SK-N-SH treated with all-trans-retinoic acid at 6 μM for 48 hours (cell line): ENCODE results near the gene MRPS34.

Experiments used
- ATAC-seq: fragments of 200-7000 bp; cut with Tn5 transposase; 3 replicates; pipeline ENCODE4 v1.9.1; 2020; ENCODE audit warnings: mild to moderate bottlenecking, moderate library complexity
- ARNTL ChIP-seq: fragments of 450-650 bp; formaldehyde crosslinking; IDR thresholded peaks from 2 replicates; pipeline ENCODE4 v1.5.0; 2020; ENCODE audit warnings: low read depth, mild to moderate bottlenecking, moderate library complexity, borderline replicate concordance
- BACH2 ChIP-seq: fragments of 250-450 bp; sonication (Bioruptor Pico); IDR thresholded peaks from 2 replicates; pipeline ENCODE4 v1.9.0; 2021; ENCODE audit warnings: mild to moderate bottlenecking, borderline replicate concordance
- CSDC2 ChIP-seq: fragments of 250-450 bp; sonication (Bioruptor Pico); IDR thresholded peaks from 2 replicates; pipeline ENCODE4 v1.5.0; 2020; ENCODE audit warnings: mild to moderate bottlenecking, moderate library complexity
- ESRRG ChIP-seq: fragments of 250-450 bp; sonication (Bioruptor Pico); IDR thresholded peaks from 2 replicates; pipeline ENCODE4 v1.6.1; 2021; ENCODE audit warnings: mild to moderate bottlenecking
- GLIS3 ChIP-seq: fragments of 250-450 bp; sonication (Bioruptor Pico); IDR thresholded peaks from 2 replicates; pipeline ENCODE4 v1.5.0; 2020; ENCODE audit warnings: mild to moderate bottlenecking, moderate library complexity
- ISL1 ChIP-seq: fragments of 250-450 bp; sonication (Bioruptor Pico); IDR thresholded peaks from 2 replicates; pipeline ENCODE4 v2.1.2; 2022; ENCODE audit warnings: mild to moderate bottlenecking, moderate library complexity
- OSR1 ChIP-seq: fragments of 250-450 bp; sonication (Bioruptor Pico); IDR thresholded peaks from 2 replicates; pipeline ENCODE4 v1.8.0; 2022; ENCODE audit warnings: moderate library complexity, mild to moderate bottlenecking, inconsistent platforms
- RARB ChIP-seq: fragments of 250-450 bp; sonication (Bioruptor Pico); IDR thresholded peaks from 2 replicates; pipeline ENCODE4 v1.8.0; 2021; ENCODE audit warnings: mild to moderate bottlenecking, moderate library complexity
- SNAI2 ChIP-seq: fragments of 250-450 bp; sonication (Bioruptor Pico); IDR thresholded peaks from 2 replicates; pipeline ENCODE4 v1.5.0; 2020; ENCODE audit warnings: mild to moderate bottlenecking, moderate library complexity
- TCF4 ChIP-seq: fragments of 250-450 bp; sonication (Bioruptor Pico); IDR thresholded peaks from 2 replicates; pipeline ENCODE4 v1.8.0; 2021; ENCODE audit warnings: mild to moderate bottlenecking, moderate library complexity, borderline replicate concordance
- TOX ChIP-seq: fragments of 250-450 bp; sonication (Bioruptor Pico); IDR thresholded peaks from 2 replicates; pipeline ENCODE4 v1.8.0; 2021; ENCODE audit warnings: mild to moderate bottlenecking, moderate library complexity, borderline replicate concordance
- ZC3H10 ChIP-seq: fragments of 250-450 bp; sonication (Bioruptor Pico); IDR thresholded peaks from 2 replicates; pipeline ENCODE4 v1.5.1; 2021; ENCODE audit warnings: mild to moderate bottlenecking, moderate library complexity
- ZFP3 ChIP-seq: fragments of 250-450 bp; sonication (Bioruptor Pico); IDR thresholded peaks from 2 replicates; pipeline ENCODE4 v1.5.0; 2020; ENCODE audit warnings: mild to moderate bottlenecking, moderate library complexity
- ZFP30 ChIP-seq: fragments of 450-650 bp; formaldehyde crosslinking; IDR thresholded peaks from 2 replicates; pipeline ENCODE4 v1.5.0; 2022; ENCODE audit warnings: mild to moderate bottlenecking, moderate library complexity
- ZNF565 ChIP-seq: fragments of 450-650 bp; formaldehyde crosslinking; conservative IDR thresholded peaks from 2 replicates; pipeline ENCODE4 v1.5.0; 2020; ENCODE audit warnings: low read depth, mild to moderate bottlenecking, moderate library complexity
- ZNF70 ChIP-seq: fragments of 450-650 bp; formaldehyde crosslinking; IDR thresholded peaks from 2 replicates; pipeline ENCODE4 v1.5.0; 2020; ENCODE audit warnings: mild to moderate bottlenecking, moderate library complexity
- ZNF8 ChIP-seq: fragments of 450-650 bp; formaldehyde crosslinking; IDR thresholded peaks from 2 replicates; pipeline ENCODE4 v1.5.0; 2020; ENCODE audit warnings: mild to moderate bottlenecking, moderate library complexity
- TF ChIP-seq, protein P1 (sequence below): fragments of 250-450 bp; sonication (Bioruptor Pico); IDR thresholded peaks from 2 replicates; pipeline ENCODE4 v1.8.0; 2021; ENCODE audit warnings: low read depth, mild to moderate bottlenecking, moderate library complexity, borderline replicate concordance
- TF ChIP-seq, protein P2 (sequence below): fragments of 250-450 bp; sonication (Bioruptor Pico); IDR thresholded peaks from 2 replicates; pipeline ENCODE4 v1.5.1; 2020; ENCODE audit warnings: low read depth, mild to moderate bottlenecking, moderate library complexity
- TF ChIP-seq, protein P3 (sequence below): fragments of 250-450 bp; sonication (Bioruptor Pico); IDR thresholded peaks from 2 replicates; pipeline ENCODE4 v1.8.0; 2020; ENCODE audit warnings: mild to moderate bottlenecking, moderate library complexity, borderline replicate concordance
- TF ChIP-seq, protein P4 (sequence below): fragments of 250-450 bp; sonication (Bioruptor Pico); IDR thresholded peaks from 2 replicates; pipeline ENCODE4 v1.5.0; 2020; ENCODE audit warnings: mild to moderate bottlenecking, moderate library complexity

MRPS34 gene

DNA sequence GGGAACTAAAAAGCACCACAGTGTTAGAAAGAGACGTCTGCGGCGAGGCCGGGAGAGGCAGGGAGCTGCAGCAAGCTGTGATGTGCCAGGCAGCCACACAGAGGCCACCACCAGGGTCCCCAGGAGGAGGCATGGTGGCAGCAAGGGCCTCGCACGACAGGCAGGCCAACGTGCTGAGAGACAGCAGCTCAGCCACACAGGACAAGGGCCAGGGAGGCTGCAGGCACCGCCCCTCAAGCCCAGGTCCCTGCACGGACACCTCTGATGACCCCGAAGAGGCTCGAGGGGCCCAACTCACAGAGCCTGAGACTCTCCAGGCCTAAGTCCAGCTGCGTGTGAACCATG, 48.0 kb upstream of the MRPS34 start (continued):
- TF ChIP-seq, protein P1, sequence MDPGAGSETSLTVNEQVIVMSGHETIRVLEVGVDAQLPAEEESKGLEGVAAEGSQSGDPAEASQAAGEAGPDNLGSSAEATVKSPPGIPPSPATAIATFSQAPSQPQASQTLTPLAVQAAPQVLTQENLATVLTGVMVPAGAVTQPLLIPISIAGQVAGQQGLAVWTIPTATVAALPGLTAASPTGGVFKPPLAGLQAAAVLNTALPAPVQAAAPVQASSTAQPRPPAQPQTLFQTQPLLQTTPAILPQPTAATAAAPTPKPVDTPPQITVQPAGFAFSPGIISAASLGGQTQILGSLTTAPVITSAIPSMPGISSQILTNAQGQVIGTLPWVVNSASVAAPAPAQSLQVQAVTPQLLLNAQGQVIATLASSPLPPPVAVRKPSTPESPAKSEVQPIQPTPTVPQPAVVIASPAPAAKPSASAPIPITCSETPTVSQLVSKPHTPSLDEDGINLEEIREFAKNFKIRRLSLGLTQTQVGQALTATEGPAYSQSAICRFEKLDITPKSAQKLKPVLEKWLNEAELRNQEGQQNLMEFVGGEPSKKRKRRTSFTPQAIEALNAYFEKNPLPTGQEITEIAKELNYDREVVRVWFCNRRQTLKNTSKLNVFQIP (CRISPR knock-in tag), result no peak
- no peak for TF ChIP-seq SNAI2 (CRISPR knock-in tag)

DNA sequence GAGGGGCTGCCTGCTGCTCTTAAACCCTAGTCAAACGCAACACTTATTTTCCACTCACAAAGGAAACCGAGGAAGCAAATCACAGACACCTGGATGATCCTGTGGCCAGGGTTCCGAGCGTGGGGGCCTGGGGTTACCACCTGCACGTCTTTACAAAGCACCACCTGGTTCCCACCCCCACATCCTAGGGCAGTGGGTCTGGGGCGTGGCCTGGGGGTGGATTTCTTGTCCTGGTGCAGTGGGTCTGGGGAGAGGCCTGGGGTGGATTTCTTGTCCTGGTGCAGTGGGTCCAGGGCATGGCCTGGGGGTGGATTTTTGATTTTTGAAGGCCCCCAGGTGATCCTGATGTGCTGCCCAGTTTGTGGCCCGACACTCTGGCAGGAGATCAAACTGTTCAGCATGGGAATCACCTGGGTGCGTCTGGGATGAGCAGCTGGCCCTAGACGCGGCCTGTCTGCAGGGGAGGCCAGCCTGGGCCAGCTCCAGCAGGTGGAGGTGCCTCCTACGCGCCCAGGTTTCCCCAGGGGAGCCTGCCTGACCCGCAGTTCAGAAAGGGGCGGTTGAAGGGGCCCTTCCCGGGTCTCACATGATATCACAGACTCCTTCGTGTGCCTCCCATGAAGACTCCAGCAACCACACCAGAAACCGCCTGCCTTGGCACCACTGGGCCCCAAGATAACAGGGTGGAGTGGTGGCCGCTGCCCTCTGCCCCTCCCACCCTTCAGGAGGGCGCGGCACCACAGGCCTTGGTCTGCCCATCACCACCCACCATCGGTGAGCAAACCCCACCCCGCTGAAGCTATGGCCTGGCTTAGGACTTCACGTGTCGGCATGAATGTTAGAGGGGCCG, 47.4 kb upstream of the MRPS34 start:
- no peak for ATAC-seq
- TF ChIP-seq TCF4 (CRISPR knock-in tag), result no peak
- TF ChIP-seq, protein P2, sequence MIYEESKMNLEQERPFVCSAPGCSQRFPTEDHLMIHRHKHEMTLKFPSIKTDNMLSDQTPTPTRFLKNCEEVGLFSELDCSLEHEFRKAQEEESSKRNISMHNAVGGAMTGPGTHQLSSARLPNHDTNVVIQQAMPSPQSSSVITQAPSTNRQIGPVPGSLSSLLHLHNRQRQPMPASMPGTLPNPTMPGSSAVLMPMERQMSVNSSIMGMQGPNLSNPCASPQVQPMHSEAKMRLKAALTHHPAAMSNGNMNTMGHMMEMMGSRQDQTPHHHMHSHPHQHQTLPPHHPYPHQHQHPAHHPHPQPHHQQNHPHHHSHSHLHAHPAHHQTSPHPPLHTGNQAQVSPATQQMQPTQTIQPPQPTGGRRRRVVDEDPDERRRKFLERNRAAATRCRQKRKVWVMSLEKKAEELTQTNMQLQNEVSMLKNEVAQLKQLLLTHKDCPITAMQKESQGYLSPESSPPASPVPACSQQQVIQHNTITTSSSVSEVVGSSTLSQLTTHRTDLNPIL (CRISPR knock-in tag), result no peak
- no peak for TF ChIP-seq ZFP30 (CRISPR knock-in tag)
- no peak for TF ChIP-seq SNAI2 (CRISPR knock-in tag)
- no peak for TF ChIP-seq ZNF8
- TF ChIP-seq RARB (CRISPR knock-in tag), result no peak
- TF ChIP-seq OSR1 (CRISPR knock-in tag), result no peak
- TF ChIP-seq, all 23 proteins: peak for 0

DNA sequence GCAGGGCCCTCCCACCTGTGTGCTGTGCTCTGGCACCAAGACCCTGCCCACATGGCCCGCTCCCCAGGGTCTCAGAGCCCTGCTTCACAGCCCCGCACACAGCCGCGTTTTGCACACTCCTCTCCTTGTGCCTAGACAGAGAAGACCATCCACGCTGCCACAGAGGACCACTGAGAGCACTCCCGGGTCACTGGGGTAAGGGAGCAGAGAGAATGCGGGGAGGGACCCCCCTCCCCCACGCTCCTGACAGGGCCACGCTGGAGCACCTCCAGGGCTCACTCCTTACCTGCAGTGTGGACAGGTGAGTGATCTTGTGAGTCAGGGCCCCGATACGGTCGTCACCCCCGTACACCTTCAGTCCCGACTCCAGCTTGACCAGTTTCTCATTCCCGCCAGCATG, 46.7 kb upstream of the MRPS34 start:
- ATAC-seq, result no peak
- TF ChIP-seq CSDC2 (CRISPR knock-in tag) (no peak), ARNTL (CRISPR knock-in tag) (no peak), ZC3H10 (CRISPR knock-in tag) (no peak), ESRRG (CRISPR knock-in tag) (no peak), OSR1 (CRISPR knock-in tag) (no peak), ISL1 (CRISPR knock-in tag) (no peak), TOX (CRISPR knock-in tag) (no peak), ZNF565 (CRISPR knock-in tag) (no peak), BACH2 (no peak), RARB (CRISPR knock-in tag) (no peak), GLIS3 (no peak), ZNF70 (CRISPR knock-in tag) (no peak), ZFP3 (CRISPR knock-in tag) (no peak), SNAI2 (CRISPR knock-in tag) (no peak)
- TF ChIP-seq, protein P2 (CRISPR knock-in tag), result no peak
- TF ChIP-seq, protein P3, sequence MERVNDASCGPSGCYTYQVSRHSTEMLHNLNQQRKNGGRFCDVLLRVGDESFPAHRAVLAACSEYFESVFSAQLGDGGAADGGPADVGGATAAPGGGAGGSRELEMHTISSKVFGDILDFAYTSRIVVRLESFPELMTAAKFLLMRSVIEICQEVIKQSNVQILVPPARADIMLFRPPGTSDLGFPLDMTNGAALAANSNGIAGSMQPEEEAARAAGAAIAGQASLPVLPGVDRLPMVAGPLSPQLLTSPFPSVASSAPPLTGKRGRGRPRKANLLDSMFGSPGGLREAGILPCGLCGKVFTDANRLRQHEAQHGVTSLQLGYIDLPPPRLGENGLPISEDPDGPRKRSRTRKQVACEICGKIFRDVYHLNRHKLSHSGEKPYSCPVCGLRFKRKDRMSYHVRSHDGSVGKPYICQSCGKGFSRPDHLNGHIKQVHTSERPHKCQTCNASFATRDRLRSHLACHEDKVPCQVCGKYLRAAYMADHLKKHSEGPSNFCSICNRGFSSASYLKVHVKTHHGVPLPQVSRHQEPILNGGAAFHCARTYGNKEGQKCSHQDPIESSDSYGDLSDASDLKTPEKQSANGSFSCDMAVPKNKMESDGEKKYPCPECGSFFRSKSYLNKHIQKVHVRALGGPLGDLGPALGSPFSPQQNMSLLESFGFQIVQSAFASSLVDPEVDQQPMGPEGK (CRISPR knock-in tag), result no peak
- TF ChIP-seq, protein P1 (CRISPR knock-in tag), result no peak
- TF ChIP-seq, protein P4, sequence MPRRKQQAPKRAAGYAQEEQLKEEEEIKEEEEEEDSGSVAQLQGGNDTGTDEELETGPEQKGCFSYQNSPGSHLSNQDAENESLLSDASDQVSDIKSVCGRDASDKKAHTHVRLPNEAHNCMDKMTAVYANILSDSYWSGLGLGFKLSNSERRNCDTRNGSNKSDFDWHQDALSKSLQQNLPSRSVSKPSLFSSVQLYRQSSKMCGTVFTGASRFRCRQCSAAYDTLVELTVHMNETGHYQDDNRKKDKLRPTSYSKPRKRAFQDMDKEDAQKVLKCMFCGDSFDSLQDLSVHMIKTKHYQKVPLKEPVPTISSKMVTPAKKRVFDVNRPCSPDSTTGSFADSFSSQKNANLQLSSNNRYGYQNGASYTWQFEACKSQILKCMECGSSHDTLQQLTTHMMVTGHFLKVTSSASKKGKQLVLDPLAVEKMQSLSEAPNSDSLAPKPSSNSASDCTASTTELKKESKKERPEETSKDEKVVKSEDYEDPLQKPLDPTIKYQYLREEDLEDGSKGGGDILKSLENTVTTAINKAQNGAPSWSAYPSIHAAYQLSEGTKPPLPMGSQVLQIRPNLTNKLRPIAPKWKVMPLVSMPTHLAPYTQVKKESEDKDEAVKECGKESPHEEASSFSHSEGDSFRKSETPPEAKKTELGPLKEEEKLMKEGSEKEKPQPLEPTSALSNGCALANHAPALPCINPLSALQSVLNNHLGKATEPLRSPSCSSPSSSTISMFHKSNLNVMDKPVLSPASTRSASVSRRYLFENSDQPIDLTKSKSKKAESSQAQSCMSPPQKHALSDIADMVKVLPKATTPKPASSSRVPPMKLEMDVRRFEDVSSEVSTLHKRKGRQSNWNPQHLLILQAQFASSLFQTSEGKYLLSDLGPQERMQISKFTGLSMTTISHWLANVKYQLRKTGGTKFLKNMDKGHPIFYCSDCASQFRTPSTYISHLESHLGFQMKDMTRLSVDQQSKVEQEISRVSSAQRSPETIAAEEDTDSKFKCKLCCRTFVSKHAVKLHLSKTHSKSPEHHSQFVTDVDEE (CRISPR knock-in tag), result no peak
